HepG2 (cell line): ENCODE measurements around the gene GNAZ. TPM values are rescaled to one million over a fixed set of nuclear protein-coding genes. Genes with fewer than 3 reads are reported as not detected.

ENCODE experiments used
- AGO1 ChIP-seq: fragments of 200-400 bp; formaldehyde crosslinking; IDR thresholded peaks from 2 replicates; pipeline ENCODE4 v1.6.1; 2017; ENCODE audit warnings: mild to moderate bottlenecking, low read depth, low read length, moderate library complexity; ENCODE audit not compliant: poor library complexity, severe bottlenecking
- ASH2L ChIP-seq: fragments of 300-600, 200-600 bp; sonication (generic); IDR thresholded peaks from 2 replicates; pipeline ENCODE4 v1.7.0; 2017; ENCODE audit warnings: low read depth, mild to moderate bottlenecking, moderate library complexity, mixed read lengths, low read length; ENCODE audit not compliant: insufficient read length
- ATF4 ChIP-seq, 2 experiments: fragments of 450-650 bp in 1 of 2; sonication (generic) in 1 of 2; formaldehyde crosslinking; IDR thresholded peaks; 2 replicates each; pipeline versions ENCODE4 v1.5.0 to v1.8.0; 2020 to 2022; ENCODE audit warnings: mild to moderate bottlenecking in 1 of 2, missing genetic modification reagents in 1 of 2
- BORCS8-MEF2B ChIP-seq: sonication (generic); formaldehyde crosslinking; IDR thresholded peaks from 2 replicates; pipeline ENCODE4 v1.8.0; 2022; ENCODE audit warnings: mild to moderate bottlenecking, missing genetic modification reagents
- EED ChIP-seq: sonication (generic); formaldehyde crosslinking; IDR thresholded peaks from 2 replicates; pipeline ENCODE4 v1.5.0; 2020; ENCODE audit warnings: mild to moderate bottlenecking, missing genetic modification reagents
- IKZF1 ChIP-seq: fragments of 450-650 bp; IDR thresholded peaks from 2 replicates; pipeline ENCODE4 v1.7.1; 2016
- KDM5B ChIP-seq: sonication (generic); formaldehyde crosslinking; IDR thresholded peaks from 2 replicates; pipeline ENCODE4 v1.4.0; 2020; ENCODE audit warnings: missing genetic modification reagents, mild to moderate bottlenecking, borderline replicate concordance
- MLLT10 ChIP-seq: sonication (generic); formaldehyde crosslinking; IDR thresholded peaks from 2 replicates; pipeline ENCODE4 v1.4.0; 2020; ENCODE audit warnings: missing genetic modification reagents
- NCOA2 ChIP-seq: sonication (generic); formaldehyde crosslinking; IDR thresholded peaks from 2 replicates; pipeline ENCODE4 v1.8.0; 2022; ENCODE audit warnings: inconsistent platforms
- NCOA5 ChIP-seq: sonication (generic); formaldehyde crosslinking; IDR thresholded peaks from 2 replicates; pipeline ENCODE4 v1.4.0; 2020; ENCODE audit warnings: missing genetic modification reagents
- NFIB ChIP-seq: sonication (generic); formaldehyde crosslinking; IDR thresholded peaks from 2 replicates; pipeline ENCODE4 v1.9.0; 2021; ENCODE audit warnings: missing genetic modification reagents, mild to moderate bottlenecking, borderline replicate concordance
- PHF20 ChIP-seq: sonication (generic); formaldehyde crosslinking; IDR thresholded peaks from 2 replicates; pipeline ENCODE4 v1.5.0; 2020; ENCODE audit warnings: mild to moderate bottlenecking, missing genetic modification reagents
- RNF219 ChIP-seq: sonication (generic); formaldehyde crosslinking; IDR thresholded peaks from 2 replicates; pipeline ENCODE4 v1.5.0; 2020; ENCODE audit warnings: mild to moderate bottlenecking, missing genetic modification reagents
- SMAD3 ChIP-seq: sonication (generic); formaldehyde crosslinking; IDR thresholded peaks from 2 replicates; pipeline ENCODE4 v1.4.0; 2020; ENCODE audit warnings: missing genetic modification reagents
- THRA ChIP-seq: sonication (generic); formaldehyde crosslinking; IDR thresholded peaks from 2 replicates; pipeline ENCODE4 v1.4.0; 2020; ENCODE audit warnings: missing genetic modification reagents, borderline replicate concordance
- ZBTB20 ChIP-seq: sonication (generic); formaldehyde crosslinking; IDR thresholded peaks from 2 replicates; pipeline ENCODE4 v1.8.1; 2023; ENCODE audit warnings: missing genetic modification reagents, low read depth, mild to moderate bottlenecking, borderline replicate concordance
- ZFAT ChIP-seq: sonication (generic); formaldehyde crosslinking; conservative IDR thresholded peaks from 2 replicates; pipeline ENCODE4 v1.8.1; 2023; ENCODE audit warnings: missing genetic modification reagents, inconsistent platforms
- ZFP41 ChIP-seq: sonication (generic); formaldehyde crosslinking; IDR thresholded peaks from 2 replicates; pipeline ENCODE4 v1.4.0; 2020; ENCODE audit warnings: mild to moderate bottlenecking, missing genetic modification reagents, borderline replicate concordance
- ZHX1 ChIP-seq: sonication (generic); formaldehyde crosslinking; IDR thresholded peaks from 2 replicates; pipeline ENCODE4 v1.8.1; 2022; ENCODE audit warnings: low read depth, mild to moderate bottlenecking, missing genetic modification reagents
- ZMAT3 ChIP-seq: sonication (generic); formaldehyde crosslinking; conservative IDR thresholded peaks from 2 replicates; pipeline ENCODE4 v1.7.0; 2021; ENCODE audit warnings: missing genetic modification reagents
- ZNF576 ChIP-seq: sonication (generic); formaldehyde crosslinking; IDR thresholded peaks from 2 replicates; pipeline ENCODE4 v1.4.0; 2020; ENCODE audit warnings: mild to moderate bottlenecking, missing genetic modification reagents
- ZNF614 ChIP-seq: IDR thresholded peaks from 2 replicates; pipeline ENCODE4 v1.6.1; 2018; ENCODE audit warnings: missing biosample characterization, missing genetic modification reagents, inconsistent platforms, borderline replicate concordance
- ZNF816 ChIP-seq: sonication (generic); formaldehyde crosslinking; IDR thresholded peaks from 2 replicates; pipeline ENCODE4 v1.8.0; 2022; ENCODE audit warnings: missing genetic modification reagents, mild to moderate bottlenecking, borderline replicate concordance
- polyA plus RNA-seq, 8 experiments: library from polyadenylated mRNA; depleted of rRNA in 3 of 8; stranded (reverse) in 7 of 8; unstranded in 1 of 8; fragments of >200 nt; fragmentation: Illumina TruSeq in 4 of 8; extraction: Trizol in 4 of 8; gene quantifications; 2 replicates each; pipeline versions ENCODE4 v1.2.1 to v1.2.3, GENCODE V29; 2011 to 2016; ENCODE audit warnings: low read depth in 4 of 8, missing spikeins in 1 of 8, mixed read lengths in 1 of 8; ENCODE audit not compliant: insufficient read depth in 1 of 8
- total RNA-seq, 5 experiments: library from RNA; depleted of rRNA; stranded (reverse); fragments of >200 nt; fragmentation: Illumina TruSeq; extraction: Trizol; gene quantifications; 2 replicates each; pipeline ENCODE4 v1.2.3, GENCODE V29; 2016; ENCODE audit warnings: low read depth in 1 of 5

GNAZ gene
- total and polyA plus RNA-seq, 2 of the 13 experiments (the other 11 are each of a cell fraction or from before 2014, with no cell fraction given): 11.4 to 22.3 TPM

GRCh38 chr22:23079240-23079768 lies 9.0 kb downstream of the GNAZ start (continued):
- TF ChIP-seq THRA (peak; percentile 74; the same call in 1 of the 2 replicates), ZNF614 (CRISPR knock-in tag) (peak; percentile 86; the same call in 1 of the 2 replicates), KDM5B (peak; percentile 31; the same call in 1 of the 2 replicates), PHF20 (CRISPR knock-in tag) (no peak), ZMAT3 (no peak), ATF4 (CRISPR knock-in tag; IDR thresholded peaks at IDR 0.05) (no peak), NCOA2 (CRISPR knock-in tag) (peak; percentile 77), SMAD3 (CRISPR knock-in tag) (0 out of 2 replicates have a peak, but pooled peaks have one; percentile 26), NCOA5 (no peak), ZNF576 (CRISPR knock-in tag) (0 out of 2 replicates have a peak, but pooled peaks have one; percentile 23), ASH2L (peak; percentile 42), RNF219 (CRISPR knock-in tag) (0 out of 2 replicates have a peak, but pooled peaks have one; percentile 66), AGO1 (no peak), ZHX1 (CRISPR knock-in tag) (peak; percentile 60; the same call in 1 of the 2 replicates), ZBTB20 (CRISPR knock-in tag) (0 out of 2 replicates have a peak, but pooled peaks have one; percentile 44), MLLT10 (CRISPR knock-in tag) (no peak), EED (CRISPR knock-in tag) (no peak), ZFP41 (no peak), ZFAT (CRISPR knock-in tag) (no peak), NFIB (CRISPR knock-in tag) (no peak), BORCS8-MEF2B (no peak; the same call in 1 of the 2 replicates), IKZF1 (no peak), ZNF816 (CRISPR knock-in tag) (no peak)
